ENCODE results near the gene FCHSD2. TPM values are rescaled to one million over a fixed set of nuclear protein-coding genes. Genes with fewer than 3 reads are reported as not detected.

FCHSD2 gene
- total and polyA plus RNA-seq, 2 of the 8 experiments (the other 6 are each of a cell fraction or from before 2014, with no cell fraction given), result 4.1 to 7.8 TPM

DNA sequence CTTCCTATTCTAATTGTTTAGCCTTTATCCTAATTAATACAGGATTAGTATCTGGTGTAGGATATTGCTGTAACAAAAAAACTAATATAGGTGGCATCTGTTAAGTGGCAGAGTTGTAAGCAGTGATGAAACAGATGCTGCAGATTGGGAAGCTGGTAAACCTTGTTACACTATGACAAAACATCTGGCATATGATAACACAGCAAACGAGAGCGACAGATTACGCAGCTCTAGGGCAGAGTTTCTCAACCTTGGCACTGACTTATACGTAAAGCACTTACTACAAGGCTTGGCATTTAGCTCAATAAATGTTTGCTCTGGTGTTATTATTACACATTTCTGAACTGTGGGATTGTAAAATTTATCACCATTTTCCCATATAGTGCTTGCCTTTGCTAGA, 190.9 kb downstream of the FCHSD2 start:
- Histone ChIP-seq H4K91ac (replicated peaks; ENCODE audit: insufficient read length, low read length) (no peak overlapping the region), H2AK5ac (ENCODE audit: low read depth, low read length) (no peak overlapping the region), H3K4me3 (ENCODE audit: extremely low read depth in 1 of 4, insufficient read depth in 2 of 4, low read depth in 3 of 4, low read length in 4 of 4) (no peak overlapping the region), H3K4me1 (replicated peaks in 1 of 4; ENCODE audit: control insufficient read depth in 3 of 4, insufficient read depth in 4 of 4, low read length in 3 of 4) (peaks cover 0 to 9% (median 1%) of the 10 kb centered on the region in 4 experiments; a peak in 3 of 7 replicates), H3K36me3 (ENCODE audit: control insufficient read depth in 2 of 4, insufficient read depth in 4 of 4, low read length in 3 of 4) (no peaks in the 10 kb centered on the region), H3K4me2 (ENCODE audit: insufficient read depth in 1 of 2, low read depth in 2 of 2, low read length in 2 of 2) (peak overlapping the region in 1 of 2 experiments; percentile 30; a peak in 1 of 4 replicates), H2BK12ac (ENCODE audit: low read depth, low read length) (no peak overlapping the region), H2BK120ac (replicated peaks; ENCODE audit: low read depth, low read length) (no peak overlapping the region), H3K23ac (ENCODE audit: insufficient read length) (no peak overlapping the region), H3K18ac (ENCODE audit: extremely low read depth, low read length) (0 out of 2 replicates have a peak overlapping the region, but pooled peaks have one; percentile 10), H3K56ac (replicated peaks; ENCODE audit: insufficient read length, low read depth, low read length) (no peak overlapping the region), H3K9me3 (ENCODE audit: insufficient read depth in 2 of 2, low read depth in 1 of 2, low read length in 1 of 2) (no peaks in the 10 kb centered on the region), H2BK15ac (ENCODE audit: low read length) (no peak overlapping the region), H3K27me3 (replicated peaks in 1 of 4; ENCODE audit: control insufficient read depth in 3 of 4, extremely low read depth in 1 of 4, insufficient read depth in 3 of 4, low read length in 3 of 4) (no peaks in the 10 kb centered on the region), H2BK20ac (ENCODE audit: low read length) (no peak overlapping the region), H4K8ac (ENCODE audit: extremely low read depth, insufficient read depth, low read length) (no peak overlapping the region), H4K5ac (ENCODE audit: insufficient read length, low read depth, low read length) (no peak overlapping the region), H3K23me2 (ENCODE audit: low read depth, low read length) (no peaks in the 10 kb centered on the region), H3K14ac (ENCODE audit: insufficient read length) (no peak overlapping the region), H3K4ac (replicated peaks; ENCODE audit: insufficient read length, low read depth, low read length) (no peak overlapping the region), H3K79me2 (ENCODE audit: control insufficient read depth in 1 of 2, insufficient read depth in 2 of 2, low read length in 2 of 2) (no peaks in the 10 kb centered on the region), H3K9ac (replicated peaks in 1 of 4; ENCODE audit: extremely low read depth in 1 of 4, low read depth in 3 of 4, low read length in 3 of 4) (no peak overlapping the region), H4K20me1 (replicated peaks in 1 of 2; ENCODE audit: control insufficient read depth in 1 of 2, insufficient read depth in 2 of 2, low read length in 2 of 2) (no peaks in the 10 kb centered on the region), H3K79me1 (ENCODE audit: low read depth, low read length) (no peaks in the 10 kb centered on the region), H2BK5ac (ENCODE audit: low read depth, low read length) (no peak overlapping the region), H3K27ac (ENCODE audit: low read depth, low read length) (no peak overlapping the region), H2AFZ (ENCODE audit: low read length) (no peak overlapping the region)
- WGBS, 2 experiments (ENCODE audit: extremely low coverage in 1 of 2, insufficient coverage in 1 of 2, insufficient read length in 1 of 2, insufficient replicate concordance in 2 of 2, low coverage in 1 of 2, low lambda C conversion rate in 2 of 2, missing lambda C conversion rate in 1 of 2), result 87% methylated on average over 4 of the region's 4 CpGs; no CpG with 5 or more reads in 1 of the 2 experiments
- FAIRE-seq, result no peak
- DNase-seq (ENCODE audit: low read depth in 1 of 2, low spot score in 2 of 2), result no peak
- ChIA-PET POLR2A (ENCODE audit: partially characterized antibody) (no interaction called here), CTCF (ENCODE audit: partially characterized antibody) (interaction anchor here (0.5 to 0.9 kb wide), 2 partner anchors 47 to 192 kb away, joined by 3 read pairs; no protein-coding TSS in a partner anchor)
- TF ChIP-seq KDM4A (IDR thresholded peaks at IDR 0.05; ENCODE audit: low read depth, low read length, severe bottlenecking), result no peak
- no peak for TF ChIP-seq RAD21 (IDR thresholded peaks at IDR 0.05 in 1 of 2, conservative IDR thresholded peaks at IDR 0.05 in 1 of 2; ENCODE audit: low read depth in 2 of 2, low read length in 2 of 2)
